Thyroid gland (tissue), 4 donors: ENCODE data around the gene WFIKKN1. TPM values are rescaled to one million over a fixed set of nuclear protein-coding genes. Genes with fewer than 3 reads are reported as not detected.

Source experiments
- DNase-seq, 2 donors: peaks; one replicate each; pipeline ENCODE4 v3.0.0-alpha.2; 2019
- H3K27ac ChIP-seq, 3 donors: fragments of 200-600 bp; sonication (generic); 1 replicate in 2 of 3; 2 replicates in 1 of 3; pipeline ENCODE4 v1.5.1; 2016 to 2019; ENCODE audit warnings: mild to moderate bottlenecking in 1 of 3, moderate library complexity in 1 of 3
- H3K27me3 ChIP-seq: fragments of 200-600 bp; sonication (generic); one replicate; pipeline ENCODE4 v1.5.1; 2019
- H3K36me3 ChIP-seq, 2 donors: fragments of 200-600 bp; sonication (generic); one replicate each; pipeline ENCODE4 v1.5.1; 2016 to 2019
- H3K4me1 ChIP-seq, 2 donors: fragments of 200-600 bp; sonication (generic); one replicate each; pipeline ENCODE4 v1.5.1; 2017 to 2019
- H3K4me3 ChIP-seq, 3 donors: fragments of 200-600 bp; sonication (generic); replicated peaks in 1 of 3; 1 replicate in 2 of 3; 2 replicates in 1 of 3; pipeline ENCODE4 v1.5.1; 2016; ENCODE audit warnings: mild to moderate bottlenecking in 1 of 3
- H3K9me3 ChIP-seq: fragments of 200-600 bp; sonication (generic); one replicate; pipeline ENCODE4 v1.5.1; 2017
- CTCF ChIP-seq, 6 experiments: fragments of 200-600 bp in 3 of 6; fragments of 450-650 bp in 3 of 6; sonication (generic) in 3 of 6; IDR thresholded peaks; one replicate each; pipeline ENCODE4 v1.5.1; 2016 to 2019; ENCODE audit warnings: antibody characterized with exemption in 6 of 6, mild to moderate bottlenecking in 2 of 6, inconsistent platforms in 1 of 6, moderate library complexity in 1 of 6
- POLR2A ChIP-seq, 2 donors: fragments of 450-650 bp; IDR thresholded peaks; one replicate each; pipeline ENCODE4 v1.6.1; 2017; ENCODE audit warnings: antibody characterized with exemption in 2 of 2, mild to moderate bottlenecking in 2 of 2, moderate library complexity in 1 of 2
- WGBS, 2 donors: methylation state at CpG; one replicate each; pipeline ENCODE4 v1.1.5; 2017; 5-methylcytosine and 5-hydroxymethylcytosine counted together
- intact Hi-C: fragments of 100-400 bp; cut with DNase I; formaldehyde crosslinking; loops from one replicate; pipeline ENCODE4 v1.15.1; 2023
- total RNA-seq, 4 donors: library from RNA; depleted of rRNA; stranded (reverse); fragments of >200 nt; gene quantifications; one replicate each; pipeline ENCODE4 v1.2.3, GENCODE V29; 2016

The WFIKKN1 gene
- total RNA-seq, 4 donors from 2014 or later, result 0.13 to 1.8 (median 0.77) TPM

- no peaks in the 10 kb centered on the region for H3K9me3 ChIP-seq
- no peak overlapping the region for H3K4me3 ChIP-seq
- intact Hi-C loops, result no loop called here
- H3K27ac ChIP-seq, result no peak overlapping the region
- peaks cover 5 to 19% of the 10 kb centered on the region in 2 donors for H3K4me1 ChIP-seq
- peaks cover 5 to 7% of the 10 kb centered on the region in 2 donors for H3K36me3 ChIP-seq
- H3K27me3 ChIP-seq, result no peaks in the 10 kb centered on the region
- WGBS, 2 donors, result 93 to 96% methylated on average over 22 to 26 of the region's 35 CpGs
- no peak for DNase-seq
- TF ChIP-seq POLR2A (IDR thresholded peaks at IDR 0.05), result no peak
These were observed 4.6 kb upstream of the WFIKKN1 start for GRCh38 chr16:625977-626765.

GRCh38 chr16:626787-627453 is 3.9 kb upstream of the WFIKKN1 start:
- no peak for DNase-seq
- intact Hi-C loops, result no loop called here
- TF ChIP-seq POLR2A (IDR thresholded peaks at IDR 0.05) (no peak), CTCF (IDR thresholded peaks at IDR 0.05) (no peak)
- no peaks in the 10 kb centered on the region for H3K9me3 ChIP-seq
- peaks cover 7 to 16% of the 10 kb centered on the region in 2 donors for H3K4me1 ChIP-seq
- no peak overlapping the region for H3K27ac ChIP-seq
- 92 to 94% methylated on average over 22 to 25 of the region's 29 CpGs for WGBS, 2 donors
- H3K27me3 ChIP-seq, result no peaks in the 10 kb centered on the region
- H3K4me3 ChIP-seq, result no peak overlapping the region
- peaks cover 5 to 7% of the 10 kb centered on the region in 2 donors for H3K36me3 ChIP-seq

GRCh38 chr16:627454-628239 is 3.1 kb upstream of the WFIKKN1 start:
- TF ChIP-seq CTCF (IDR thresholded peaks at IDR 0.05) (no peak), POLR2A (IDR thresholded peaks at IDR 0.05) (no peak)
- Histone ChIP-seq H3K27ac (no peak overlapping the region), H3K4me1 (peaks cover 7 to 14% of the 10 kb centered on the region in 2 donors), H3K36me3 (peaks cover 5 to 7% of the 10 kb centered on the region in 2 donors), H3K9me3 (no peaks in the 10 kb centered on the region), H3K4me3 (no peak overlapping the region), H3K27me3 (no peaks in the 10 kb centered on the region)
- WGBS, 2 donors, result 75 to 84% methylated on average over 13 to 36 of the region's 50 CpGs
- DNase-seq, result peak; percentile 70 to 79
- intact Hi-C loops, result no loop called here

- intact Hi-C loops, result no loop called here
- DNase-seq, result no peak
- peaks cover 7 to 14% of the 10 kb centered on the region in 2 donors for H3K4me1 ChIP-seq
- no peak overlapping the region for H3K4me3 ChIP-seq
- no peak overlapping the region for H3K27ac ChIP-seq
- TF ChIP-seq CTCF (IDR thresholded peaks at IDR 0.05), result no peak
- no peak for TF ChIP-seq POLR2A (IDR thresholded peaks at IDR 0.05)
- peaks cover 7 to 10% of the 10 kb centered on the region in 2 donors for H3K36me3 ChIP-seq
- H3K27me3 ChIP-seq, result no peaks in the 10 kb centered on the region
- no peaks in the 10 kb centered on the region for H3K9me3 ChIP-seq
- WGBS, 2 donors, result 97% methylated on average over 18 to 22 of the region's 33 CpGs
These were observed 2.3 kb upstream of the WFIKKN1 start for GRCh38 chr16:628321-629061.
